ENCODE measurements around the gene FLAD1. TPM values are rescaled to one million over a fixed set of nuclear protein-coding genes. Genes with fewer than 3 reads are reported as not detected.
A peak's percentile ranks its signal among the peaks of the same experiment; 100 is the strongest.

FLAD1 gene
- total and polyA plus RNA-seq, 2 donors: 10.5 to 27.9 TPM

GRCh38 chr1:154944401-154945159, 38.6 kb upstream of the FLAD1 start:
- no peaks in the 10 kb centered on the region for H3K36me3 ChIP-seq (ENCODE audit: insufficient read depth)
- WGBS: 42% methylated on average over 9 of the region's 9 CpGs
- H3K4me1 ChIP-seq (ENCODE audit: insufficient read depth): no peaks in the 10 kb centered on the region
- no peak for DNase-seq (ENCODE audit: extremely low spot score)
- H3K4me3 ChIP-seq (ENCODE audit: low read depth, low read length): no peak overlapping the region
- no peak overlapping the region for H3K27ac ChIP-seq (ENCODE audit: low read depth)

GRCh38 chr1:154945160-154945961, 37.8 kb upstream of the FLAD1 start:
- Histone ChIP-seq H3K4me1 (ENCODE audit: insufficient read depth) (no peaks in the 10 kb centered on the region), H3K36me3 (ENCODE audit: insufficient read depth) (no peaks in the 10 kb centered on the region), H3K4me3 (ENCODE audit: low read depth, low read length) (no peak overlapping the region), H3K27ac (ENCODE audit: low read depth) (no peak overlapping the region)
- 84% methylated on average over 15 of the region's 15 CpGs for WGBS
- DNase-seq (ENCODE audit: extremely low spot score): no peak

GRCh38 chr1:154945962-154946850, 36.9 kb upstream of the FLAD1 start:
- no peak for DNase-seq (ENCODE audit: extremely low spot score)
- Histone ChIP-seq H3K36me3 (ENCODE audit: insufficient read depth) (no peaks in the 10 kb centered on the region), H3K4me1 (ENCODE audit: insufficient read depth) (no peaks in the 10 kb centered on the region), H3K27ac (ENCODE audit: low read depth) (no peak overlapping the region), H3K4me3 (ENCODE audit: low read depth, low read length) (no peak overlapping the region)
- 85% methylated on average over 17 of the region's 17 CpGs for WGBS

GRCh38 chr1:154948079-154948478, 35.1 kb upstream of the FLAD1 start:
- no peaks in the 10 kb centered on the region for H3K4me1 ChIP-seq (ENCODE audit: insufficient read depth)

GRCh38 chr1:154951901-154952657, 31.1 kb upstream of the FLAD1 start:
- WGBS: 67% methylated on average over 15 of the region's 15 CpGs
- Histone ChIP-seq H3K27ac (ENCODE audit: low read depth) (no peak overlapping the region), H3K4me1 (ENCODE audit: insufficient read depth) (no peaks in the 10 kb centered on the region), H3K36me3 (ENCODE audit: insufficient read depth) (no peaks in the 10 kb centered on the region), H3K4me3 (ENCODE audit: low read depth, low read length) (no peak overlapping the region)
- DNase-seq (ENCODE audit: extremely low spot score): no peak

More at GRCh38 chr1:154948079-154948478, 35.1 kb upstream of the FLAD1 start:
- no peak for DNase-seq (ENCODE audit: extremely low spot score)
- Histone ChIP-seq H3K4me3 (ENCODE audit: low read depth, low read length) (no peak overlapping the region), H3K36me3 (ENCODE audit: insufficient read depth) (no peaks in the 10 kb centered on the region), H3K27ac (ENCODE audit: low read depth) (no peak overlapping the region)
- 91% methylated on average over 11 of the region's 11 CpGs for WGBS

GRCh38 chr1:154952664-154953063, 30.5 kb upstream of the FLAD1 start:
- Histone ChIP-seq H3K27ac (ENCODE audit: low read depth) (no peak overlapping the region), H3K4me3 (ENCODE audit: low read depth, low read length) (no peak overlapping the region), H3K36me3 (ENCODE audit: insufficient read depth) (no peaks in the 10 kb centered on the region), H3K4me1 (ENCODE audit: insufficient read depth) (no peaks in the 10 kb centered on the region)
- no peak for DNase-seq (ENCODE audit: extremely low spot score)
- WGBS: 82% methylated on average over 6 of the region's 6 CpGs

- Histone ChIP-seq H3K36me3 (ENCODE audit: insufficient read depth) (no peaks in the 10 kb centered on the region), H3K4me1 (ENCODE audit: insufficient read depth) (no peaks in the 10 kb centered on the region), H3K4me3 (ENCODE audit: low read depth, low read length) (no peak overlapping the region), H3K27ac (ENCODE audit: low read depth) (no peak overlapping the region)
- 70% methylated on average over 2 of the region's 2 CpGs for WGBS
- DNase-seq (ENCODE audit: extremely low spot score): no peak
Observed at GRCh38 chr1:154953611-154954038, 29.5 kb upstream of the FLAD1 start.

GRCh38 chr1:154954541-154954940, 28.6 kb upstream of the FLAD1 start:
- DNase-seq (ENCODE audit: extremely low spot score): no peak
- no peaks in the 10 kb centered on the region for H3K4me1 ChIP-seq (ENCODE audit: insufficient read depth)
- H3K27ac ChIP-seq (ENCODE audit: low read depth): no peak overlapping the region
- WGBS: 58% methylated on average over 3 of the region's 3 CpGs
- no peak overlapping the region for H3K4me3 ChIP-seq (ENCODE audit: low read depth, low read length)
- H3K36me3 ChIP-seq (ENCODE audit: insufficient read depth): no peaks in the 10 kb centered on the region

GRCh38 chr1:154955039-154955717, 28.0 kb upstream of the FLAD1 start:
- Histone ChIP-seq H3K36me3 (ENCODE audit: insufficient read depth) (no peaks in the 10 kb centered on the region), H3K4me3 (ENCODE audit: low read depth, low read length) (peak overlapping the region; percentile 44), H3K4me1 (ENCODE audit: insufficient read depth) (no peaks in the 10 kb centered on the region), H3K27ac (ENCODE audit: low read depth) (peak overlapping the region; percentile 53)
- no peak for DNase-seq (ENCODE audit: extremely low spot score)
- 5% methylated on average over 4 of the region's 4 CpGs for WGBS

GRCh38 chr1:154955718-154956543, 27.2 kb upstream of the FLAD1 start, which contains the start of gene PBXIP1:
Gene PBXIP1 (minus strand): TSS chr1:154956099. CDS start chr1:154953721, 2,378 bp downstream.
- Histone ChIP-seq H3K4me3 (ENCODE audit: low read depth, low read length) (peak within 1 kb of the TSS; percentile 44), H3K4me1 (ENCODE audit: insufficient read depth) (no peaks in the 10 kb centered on the region), H3K36me3 (ENCODE audit: insufficient read depth) (no peaks in the 10 kb centered on the region), H3K27ac (ENCODE audit: low read depth) (peak within 1 kb of the TSS; percentile 58)
- peak; percentile 94 for DNase-seq (ENCODE audit: extremely low spot score)
- whole genome bisulfite sequencing: under 1% methylated on average over 18 of the region's 18 CpGs

- Histone ChIP-seq H3K27ac (ENCODE audit: low read depth) (no peak overlapping the region), H3K36me3 (ENCODE audit: insufficient read depth) (no peaks in the 10 kb centered on the region), H3K4me1 (ENCODE audit: insufficient read depth) (no peaks in the 10 kb centered on the region), H3K4me3 (ENCODE audit: low read depth, low read length) (peak overlapping the region; percentile 44)
- DNase-seq (ENCODE audit: extremely low spot score): no peak
- WGBS: 10% methylated on average over 6 of the region's 6 CpGs
Observed at GRCh38 chr1:154956544-154956941, 26.6 kb upstream of the FLAD1 start.

Data from urinary bladder (tissue), 4 donors.